Heart right ventricle (tissue), 16 donors: ENCODE measurements around the gene PLP2. TPM values are rescaled to one million over a fixed set of nuclear protein-coding genes. Genes with fewer than 3 reads are reported as not detected.

Experiments
- ATAC-seq, 8 donors: fragments of 200-7000 bp; cut with Tn5 transposase; one replicate each; pipeline ENCODE4 v1.9.1; 2020; ENCODE audit warnings: mild to moderate bottlenecking in 8 of 8, moderate library complexity in 8 of 8, moderate number of reproducible peaks in 1 of 8
- DNase-seq, 2 donors: peaks; one replicate each; pipeline ENCODE4 v3.0.0-alpha.2; 2020
- H3K27ac ChIP-seq, 10 donors: fragments of 200-600 bp; sonication (generic) in 2 of 10; one replicate each; pipeline versions ENCODE4 v1.5.0 to v1.8.0; 2020 to 2022; ENCODE audit warnings: mild to moderate bottlenecking in 3 of 10
- H3K27me3 ChIP-seq, 7 donors: fragments of 200-600 bp; one replicate each; pipeline ENCODE4 v1.8.0; 2021 to 2022; ENCODE audit warnings: mild to moderate bottlenecking in 2 of 7
- H3K36me3 ChIP-seq, 9 donors: fragments of 200-600 bp; sonication (generic) in 1 of 9; one replicate each; pipeline versions ENCODE4 v1.5.0 to v1.8.0; 2020 to 2022; ENCODE audit warnings: mild to moderate bottlenecking in 2 of 9
- H3K4me1 ChIP-seq, 9 donors: fragments of 200-600 bp; sonication (generic) in 1 of 9; one replicate each; pipeline versions ENCODE4 v1.5.0 to v1.8.0; 2020 to 2022; ENCODE audit warnings: mild to moderate bottlenecking in 4 of 9
- H3K4me3 ChIP-seq, 10 donors: fragments of 200-600 bp; sonication (generic) in 2 of 10; one replicate each; pipeline versions ENCODE4 v1.5.0 to v1.8.0; 2020 to 2022; ENCODE audit warnings: mild to moderate bottlenecking in 7 of 10, moderate library complexity in 2 of 10
- H3K9me3 ChIP-seq, 11 donors: fragments of 200-600 bp in 10 of 11; sonication (generic) in 2 of 11; one replicate each; pipeline versions ENCODE4 v1.5.0 to v1.8.0; 2013 to 2022; ENCODE audit warnings: mild to moderate bottlenecking in 2 of 11, control low read depth in 1 of 11, moderate library complexity in 1 of 11
- CTCF ChIP-seq, 9 donors: fragments of 200-600 bp; sonication (generic) in 2 of 9; IDR thresholded peaks; one replicate each; pipeline versions ENCODE4 v1.5.0 to v1.8.0; 2021 to 2022; ENCODE audit warnings: antibody characterized with exemption in 9 of 9, mild to moderate bottlenecking in 5 of 9, moderate library complexity in 1 of 9
- WGBS, 2 donors: extraction: QIAGEN DNeasy Blood & Tissue Kit; methylation state at CpG; one replicate each; pipeline ENCODE4 v1.1.7; 2013; ENCODE audit warnings: inconsistent platforms in 1 of 2; 5-methylcytosine and 5-hydroxymethylcytosine counted together
- intact Hi-C, 10 donors: fragments of 100-400 bp; cut with DNase I; formaldehyde crosslinking; loops; one replicate each; pipeline versions ENCODE4 v1.11.1 to v1.14.2; 2022
- polyA plus RNA-seq, 2 donors: library from polyadenylated mRNA; stranded (reverse); fragments of 200-250 nt; gene quantifications; one replicate each; pipeline ENCODE4 v1.2.3, GENCODE V29; 2013
- total RNA-seq, 10 donors: library from RNA; stranded (reverse); fragmentation: NEBNext Ultra II Directional in 3 of 10; extraction: Animal tissue kit (Norgen Biotek cat#: 25700) in 3 of 10; gene quantifications; one replicate each; pipeline versions ENCODE4 v1.2.1 to v1.2.4, GENCODE V29; 2021 to 2023
- donor health status: Arrhythmogenic right ventricular cardiomyopathy.
- donor health status: ischemic (EF 13 %, LVEDD 7.1; RV severe dilation, severe dysfunction).
- donor health status: healthy with polysubstance abuse.
- donor health status: DM: no; HTN: yes; CAD: no.
- donor health status: DM: no; HTN: no; CAD: no.
- donor health status: ischemic (EF 25% LVEDD 6.9; RV normal size, moderate dysfunction).
- donor health status: ischemic (EF 25% LVEDD 5.7; RV mildly dilated, moderate dysfunction).
- donor health status: healthy.
- donor health status: DM: yes; HTN: yes; CAD: no.
- donor health status: Ischemic cardiomyopathy.
- donor health status: ischemic (EF 35%, LVEDD 5.7; RV mildly dilated, moderate dysfunction).
- donor health status: nonischemic (EF 11% LVEDD 7.7; RV severe dilation, severe dysfunction).
- donor health status: DM: yes; HTN: yes; CAD: no.
- donor health status: PGD.
- donor health status: ischemic (EF 29% LVEDD 5.4; RV normal size, mild dysfunction).
- donor health status: nonischemic (EF 23%, LVEDD 6.1; RV moderate dilation, normal function).

The PLP2 gene
- total and polyA plus RNA-seq, 12 donors, result 20.3 to 352 (median 54.2) TPM

- 65 to 71% methylated on average over 2 of the region's 2 CpGs for WGBS, 2 donors
- no peak overlapping the region for H3K27ac ChIP-seq
- TF ChIP-seq CTCF (IDR thresholded peaks at IDR 0.05), result no peak
- intact Hi-C loops, result loop anchor here in 4 of 10 donors (5.0 to 10.0 kb wide), 3 partner anchors 44 to 81 kb away; partner anchors contain the start of genes CCDC22 (in 1 of the 4), FOXP3 (in 1 of the 4) and PPP1R3F (in 1 of the 4)
- ATAC-seq, result no peak
- H3K4me1 ChIP-seq, result peaks cover 0 to 16% (median 7%) of the 10 kb centered on the region in 9 donors
- DNase-seq, result no peak
- peaks cover 0 to 5% (median 0%) of the 10 kb centered on the region in 11 donors for H3K9me3 ChIP-seq
- no peak overlapping the region for H3K4me3 ChIP-seq
- no peaks in the 10 kb centered on the region for H3K27me3 ChIP-seq
- H3K36me3 ChIP-seq, result no peaks in the 10 kb centered on the region
Observed at GRCh38 chrX:49193542-49193964, 21.9 kb downstream of the PLP2 start.

GRCh38 chrX:49197543-49198087 lies 25.9 kb downstream of the PLP2 start:
- ATAC-seq, result no peak
- no peak overlapping the region for H3K27ac ChIP-seq
- H3K9me3 ChIP-seq, result no peaks in the 10 kb centered on the region
- peaks cover 0 to 11% (median 3%) of the 10 kb centered on the region in 9 donors for H3K4me1 ChIP-seq
- no peaks in the 10 kb centered on the region for H3K27me3 ChIP-seq
- no peak for TF ChIP-seq CTCF (IDR thresholded peaks at IDR 0.05)
- H3K4me3 ChIP-seq, result no peak overlapping the region
- WGBS, 2 donors, result 71 to 85% methylated on average over 12 to 13 of the region's 13 CpGs
- no peak for DNase-seq
- intact Hi-C loops, result loop anchor here in 3 of 10 donors (10.0 kb wide), 2 partner anchors 67 to 77 kb away; partner anchors contain the start of genes FOXP3 (in 1 of the 3) and PPP1R3F (in 1 of the 3)
- H3K36me3 ChIP-seq, result no peaks in the 10 kb centered on the region

GRCh38 chrX:49198540-49199314 lies 27.0 kb downstream of the PLP2 start:
- Histone ChIP-seq H3K4me3 (no peak overlapping the region), H3K4me1 (peaks cover 0 to 11% (median 3%) of the 10 kb centered on the region in 9 donors), H3K27me3 (no peaks in the 10 kb centered on the region), H3K36me3 (no peaks in the 10 kb centered on the region), H3K27ac (no peak overlapping the region), H3K9me3 (no peaks in the 10 kb centered on the region)
- WGBS, 2 donors, result 9% methylated on average over 12 of the region's 12 CpGs
- DNase-seq (no peak), ATAC-seq (no peak)
- intact Hi-C loops, result loop anchor here in 3 of 10 donors (10.0 kb wide), 2 partner anchors 66 to 76 kb away; partner anchors contain the start of genes FOXP3 (in 1 of the 3) and PPP1R3F (in 1 of the 3)
- no peak for TF ChIP-seq CTCF (IDR thresholded peaks at IDR 0.05)

- DNase-seq (no peak), ATAC-seq (no peak)
- Histone ChIP-seq H3K4me1 (peaks cover 0 to 11% (median 3%) of the 10 kb centered on the region in 9 donors), H3K27me3 (no peaks in the 10 kb centered on the region), H3K36me3 (no peaks in the 10 kb centered on the region), H3K4me3 (no peak overlapping the region), H3K9me3 (no peaks in the 10 kb centered on the region), H3K27ac (no peak overlapping the region)
- intact Hi-C loops, result loop anchor here in 3 of 10 donors (10.0 kb wide), 2 partner anchors 66 to 76 kb away; partner anchors contain the start of genes FOXP3 (in 1 of the 3) and PPP1R3F (in 1 of the 3)
- TF ChIP-seq CTCF (IDR thresholded peaks at IDR 0.05), result no peak
- 10 to 15% methylated on average over 10 to 11 of the region's 11 CpGs for WGBS, 2 donors
Observed at GRCh38 chrX:49199315-49199595, 27.6 kb downstream of the PLP2 start.
